ENCODE data around the gene GPR25. TPM values are rescaled to one million over a fixed set of nuclear protein-coding genes. Genes with fewer than 3 reads are reported as not detected.

Gene GPR25
- total and polyA plus RNA-seq, 2 of the 4 experiments (the other 2 are of a cell fraction): not detected

DNA sequence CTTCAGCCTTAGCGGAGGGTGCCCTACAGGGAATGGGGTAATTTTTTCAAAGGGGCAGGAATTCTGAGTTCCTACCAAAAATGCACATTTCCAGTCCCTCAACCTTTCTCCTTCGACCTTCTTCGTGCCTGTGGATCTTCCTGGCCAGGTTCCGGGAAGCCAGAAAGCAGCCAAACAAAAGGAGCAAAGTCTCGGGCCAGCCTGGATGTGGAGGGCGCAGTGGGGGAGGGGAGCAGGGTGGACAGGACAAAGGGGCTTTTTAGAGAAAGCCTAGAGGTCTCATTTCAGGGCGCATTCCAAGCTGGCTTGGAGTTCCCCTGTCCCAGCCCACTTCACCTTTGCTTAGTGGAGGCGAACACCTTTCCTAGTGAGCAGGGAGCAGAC lies 19.0 kb downstream of the GPR25 start (continued):
- TF ChIP-seq RFX5 (IDR thresholded peaks at IDR 0.05; ENCODE audit: low read depth, low read length) (no peak), NFE2L2 (IDR thresholded peaks at IDR 0.05; ENCODE audit: low read depth, low read length) (no peak)

DNA sequence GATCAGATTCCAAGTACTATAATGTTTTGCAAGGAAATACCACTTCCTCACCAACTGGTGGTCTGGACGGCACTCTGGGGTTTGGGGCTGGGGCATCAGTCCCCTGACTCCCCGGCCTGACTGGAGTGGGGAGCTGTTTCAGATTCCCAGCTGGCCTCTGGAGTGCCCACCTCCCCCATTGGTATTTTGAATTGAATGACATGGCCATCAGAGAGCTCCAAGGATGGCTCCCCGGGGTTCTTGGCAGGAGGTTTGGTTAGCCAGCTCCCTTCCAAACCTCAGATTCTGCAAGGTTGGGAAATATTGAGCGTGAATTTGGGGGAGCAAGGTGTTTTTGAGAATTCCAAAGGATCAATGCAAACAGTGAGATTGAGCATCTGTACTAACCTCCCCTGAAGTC lies 19.8 kb downstream of the GPR25 start:
- Histone ChIP-seq H4K20me1 (ENCODE audit: insufficient read depth, low read length) (no peaks in the 10 kb centered on the region; the same call in 1 of the 2 replicates), H2BK5ac (ENCODE audit: low read depth, low read length, poor library complexity, severe bottlenecking) (no peak overlapping the region), H3K9me3 (ENCODE audit: control insufficient read depth, insufficient read depth, low read length) (no peaks in the 10 kb centered on the region), H3K18ac (ENCODE audit: low read depth, low read length) (no peak overlapping the region), H3K36me3 (ENCODE audit: control insufficient read depth, insufficient read depth, low read length) (no peaks in the 10 kb centered on the region), H4K5ac (ENCODE audit: low read depth, low read length) (no peak overlapping the region), H2BK120ac (ENCODE audit: low read depth, low read length) (no peak overlapping the region), H3K27ac (ENCODE audit: insufficient read depth, low read length) (no peak overlapping the region), H4K91ac (ENCODE audit: insufficient read depth, low read depth, low read length) (no peak overlapping the region), H3K4ac (ENCODE audit: low read depth, low read length) (no peak overlapping the region), H3K27me3 (ENCODE audit: control insufficient read depth, insufficient read depth, low read length) (peaks cover 64% of the 10 kb centered on the region), H2AFZ (replicated peaks; ENCODE audit: low read length, poor library complexity) (no peak overlapping the region), H3K4me2 (ENCODE audit: low read depth, low read length) (no peak overlapping the region), H3K4me3 (ENCODE audit: insufficient read depth, low read depth, low read length) (no peak overlapping the region), H3K23ac (ENCODE audit: low read depth, low read length) (no peak overlapping the region), H3K9me1 (ENCODE audit: insufficient read depth, low read length) (peaks cover 3% of the 10 kb centered on the region; the same call in 1 of the 2 replicates), H2AK5ac (ENCODE audit: low read depth, low read length) (no peak overlapping the region), H3K9ac (ENCODE audit: low read depth, low read length) (no peak overlapping the region), H2BK15ac (ENCODE audit: low read depth, low read length) (no peak overlapping the region), H3K4me1 (ENCODE audit: control insufficient read depth, insufficient read depth, low read length) (peaks cover 3% of the 10 kb centered on the region; the same call in 1 of the 2 replicates), H4K8ac (ENCODE audit: low read depth in 2 of 2, low read length in 2 of 2) (no peak overlapping the region), H2BK20ac (ENCODE audit: low read depth, low read length) (no peak overlapping the region), H3K79me1 (ENCODE audit: low read depth in 1 of 2, low read length in 2 of 2) (no peaks in the 10 kb centered on the region), H3K56ac (ENCODE audit: extremely low read depth, insufficient read depth, low read length) (no peak overlapping the region), H2AK9ac (replicated peaks; ENCODE audit: low read depth, low read length, poor library complexity) (no peak overlapping the region), H3K14ac (replicated peaks; ENCODE audit: low read depth, low read length) (no peak overlapping the region)
- TF ChIP-seq, protein P1, sequence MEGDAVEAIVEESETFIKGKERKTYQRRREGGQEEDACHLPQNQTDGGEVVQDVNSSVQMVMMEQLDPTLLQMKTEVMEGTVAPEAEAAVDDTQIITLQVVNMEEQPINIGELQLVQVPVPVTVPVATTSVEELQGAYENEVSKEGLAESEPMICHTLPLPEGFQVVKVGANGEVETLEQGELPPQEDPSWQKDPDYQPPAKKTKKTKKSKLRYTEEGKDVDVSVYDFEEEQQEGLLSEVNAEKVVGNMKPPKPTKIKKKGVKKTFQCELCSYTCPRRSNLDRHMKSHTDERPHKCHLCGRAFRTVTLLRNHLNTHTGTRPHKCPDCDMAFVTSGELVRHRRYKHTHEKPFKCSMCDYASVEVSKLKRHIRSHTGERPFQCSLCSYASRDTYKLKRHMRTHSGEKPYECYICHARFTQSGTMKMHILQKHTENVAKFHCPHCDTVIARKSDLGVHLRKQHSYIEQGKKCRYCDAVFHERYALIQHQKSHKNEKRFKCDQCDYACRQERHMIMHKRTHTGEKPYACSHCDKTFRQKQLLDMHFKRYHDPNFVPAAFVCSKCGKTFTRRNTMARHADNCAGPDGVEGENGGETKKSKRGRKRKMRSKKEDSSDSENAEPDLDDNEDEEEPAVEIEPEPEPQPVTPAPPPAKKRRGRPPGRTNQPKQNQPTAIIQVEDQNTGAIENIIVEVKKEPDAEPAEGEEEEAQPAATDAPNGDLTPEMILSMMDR (conservative IDR thresholded peaks at IDR 0.05; ENCODE audit: low read depth, low read length): no peak
- TF ChIP-seq BHLHE40 (IDR thresholded peaks at IDR 0.05; ENCODE audit: low read depth, low read length): no peak
- POLR2A ChIA-PET (ENCODE audit: unreplicated experiment): no interaction called here
- WGBS, 2 experiments (ENCODE audit: extremely low coverage in 2 of 2, insufficient read length in 1 of 2): no CpG with 5 or more reads among the region's 4 CpGs
- DNase-seq: no peak
- BruUV-seq (replicated peaks): no TSS peak
- no peak for ATAC-seq (ENCODE audit: low read depth)
- dilution Hi-C loops (cut with HindIII; ENCODE audit: low sequenced_read_pairs, unreplicated experiment): no loop called here
- in situ Hi-C loops (cut with MboI; ENCODE audit: low sequenced_read_pairs): no loop called here
- CTCF ChIA-PET: interaction anchor here (0.6 kb wide), 1 partner anchor 1050 kb away, joined by 3 read pairs; no protein-coding TSS in a partner anchor
- intact Hi-C loops (cut with micrococcal nuclease): no loop called here

Measured in IMR-90 (cell line).